Hepatic stellate cell (primary cell): ENCODE data around the gene SOX5.
"Not testable (repeated sequence)": the region's sequence is repeated elsewhere in the genome, so short reads cannot be mapped to it uniquely, and the experiment has no call there.

Experiments
- DNase-seq: peaks from one replicate; pipeline ENCODE4 v3.0.0; 2011; ENCODE audit warnings: low spot score

The SOX5 gene

DNA sequence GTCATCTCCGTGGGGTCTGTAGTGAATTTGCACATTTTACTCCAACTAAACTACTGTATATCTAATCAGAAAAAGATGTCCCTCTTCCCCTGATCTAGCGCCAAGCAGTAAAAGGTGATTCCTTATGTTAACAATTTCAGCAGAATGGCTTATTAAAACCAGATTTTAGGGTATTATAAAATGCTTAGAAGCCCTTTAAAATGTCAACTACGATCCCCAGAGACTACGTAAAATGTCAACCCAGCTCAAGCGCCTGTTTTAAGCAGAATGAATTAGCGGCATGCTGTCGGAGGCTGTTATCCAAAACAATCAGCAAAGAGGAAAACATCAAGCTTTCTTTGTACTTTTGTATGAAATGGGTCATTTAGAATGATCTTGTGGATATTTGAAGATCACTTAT, 408.9 kb downstream of the SOX5 start:
- DNase-seq = no peak

GRCh38 chr12:23536293-23536692, 413.2 kb downstream of the SOX5 start:
- DNase-seq = no peak

GRCh38 chr12:23535441-23535840, 414.0 kb downstream of the SOX5 start:
- no peak for DNase-seq

DNA sequence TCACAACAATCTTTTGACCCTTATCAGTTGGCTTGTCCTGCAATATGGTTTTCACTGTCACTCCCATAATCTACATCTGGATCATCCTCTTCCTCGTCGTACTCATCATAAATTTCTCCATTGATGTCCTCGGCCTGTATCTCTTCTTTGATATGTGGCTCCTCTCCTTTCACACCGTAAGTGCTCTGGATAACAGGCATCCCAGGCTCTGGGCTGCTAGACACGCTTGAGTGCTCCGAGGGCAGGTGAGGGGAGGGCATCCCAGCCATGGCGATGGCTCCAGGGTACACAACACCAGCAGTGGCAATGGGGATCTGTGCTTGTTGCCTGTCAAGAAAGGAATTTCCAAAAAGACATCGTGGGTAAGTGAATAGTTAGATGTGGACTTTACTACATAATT, 415.3 kb downstream of the SOX5 start:
- no peak for DNase-seq

DNA sequence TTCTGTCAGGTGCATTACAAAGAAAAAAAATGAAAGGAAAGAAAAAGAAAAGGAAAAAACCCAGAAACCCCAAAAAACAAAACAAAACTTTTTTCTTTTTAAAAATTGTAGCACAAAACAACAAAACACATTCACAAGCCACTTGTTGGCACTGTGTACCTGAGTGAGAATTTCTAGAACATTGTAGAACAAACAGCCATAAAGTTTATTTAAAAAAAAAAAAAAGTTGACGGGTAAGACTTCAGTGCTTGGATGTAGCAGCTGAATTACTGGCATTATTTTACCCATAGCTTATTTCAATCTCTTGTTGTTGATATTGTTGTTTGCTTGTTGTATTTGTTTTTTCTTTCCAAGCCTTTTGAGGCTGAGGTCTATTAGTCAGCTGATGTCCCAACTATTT, 415.8 kb downstream of the SOX5 start:
- DNase-seq = no peak

DNA sequence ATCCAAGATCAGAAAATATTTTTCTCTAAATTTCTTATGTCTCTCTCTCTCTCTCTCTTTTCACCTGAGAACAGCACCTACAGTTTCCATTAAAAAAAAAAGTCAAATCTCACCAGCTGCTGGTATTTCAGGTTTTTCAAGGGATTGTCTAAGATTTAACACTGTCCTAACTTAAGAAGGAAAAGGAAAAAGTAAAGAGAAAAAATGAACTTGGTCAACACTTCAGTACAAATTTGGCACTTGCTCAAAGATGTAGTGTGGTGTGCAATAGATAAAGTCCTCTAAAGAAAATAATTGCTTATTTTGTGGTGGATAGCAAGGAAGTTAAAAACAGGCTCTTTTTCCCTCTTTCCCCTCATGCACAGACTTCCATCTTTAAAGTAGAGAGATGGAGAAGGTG, 416.2 kb downstream of the SOX5 start:
- DNase-seq = no peak

DNA sequence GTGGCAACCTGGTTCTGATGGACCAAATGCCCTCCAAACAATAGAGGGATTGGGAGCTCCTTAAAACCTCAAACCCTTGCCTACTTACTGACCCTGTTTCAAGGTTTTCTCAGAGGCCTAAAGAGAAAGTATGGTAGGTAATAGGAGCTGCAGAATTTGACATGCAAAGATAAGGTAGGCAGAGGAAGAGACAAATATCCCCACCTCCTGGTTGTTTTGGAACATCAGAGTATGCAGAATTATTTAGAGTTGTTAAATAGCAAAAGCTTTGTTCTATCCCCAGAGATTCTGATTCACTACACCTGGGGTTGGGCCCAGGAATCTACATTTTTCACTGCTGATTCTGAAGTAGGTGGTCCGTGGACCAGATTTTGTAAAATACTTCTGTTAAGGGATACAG, 421.2 kb downstream of the SOX5 start:
- DNase-seq = no peak

- no peak for DNase-seq
Observed at GRCh38 chr12:23525450-23526072, 423.9 kb downstream of the SOX5 start.

GRCh38 chr12:23523339-23523738, 426.1 kb downstream of the SOX5 start:
- no peak for DNase-seq

GRCh38 chr12:23519444-23519843, 430.0 kb downstream of the SOX5 start:
- DNase-seq = not testable (repeated sequence)

GRCh38 chr12:23515785-23516184, 433.7 kb downstream of the SOX5 start:
- not testable (repeated sequence) for DNase-seq

DNA sequence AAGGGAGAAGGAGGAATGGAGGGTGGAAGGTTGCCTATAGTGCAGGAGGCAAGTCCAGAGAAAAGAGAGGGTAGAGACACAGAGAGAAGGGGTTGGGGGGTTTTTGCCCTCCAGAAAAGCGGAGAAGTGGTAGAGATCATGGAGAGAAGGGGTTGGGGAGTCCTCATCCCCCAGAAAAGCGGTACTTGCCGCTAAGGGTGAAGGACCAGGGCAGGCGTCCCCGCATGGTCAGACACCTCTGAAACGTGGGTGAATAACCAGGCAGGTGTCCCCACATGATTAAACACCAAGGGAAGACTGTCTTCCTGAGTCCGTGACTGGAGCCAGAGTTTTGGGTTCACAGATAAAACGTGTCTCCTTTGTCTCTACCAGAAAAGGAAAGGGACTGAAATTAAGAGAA, 439.0 kb downstream of the SOX5 start:
- no peak for DNase-seq

GRCh38 chr12:23509832-23510231, 439.6 kb downstream of the SOX5 start:
- DNase-seq = not testable (repeated sequence)

GRCh38 chr12:23507785-23508184, 441.7 kb downstream of the SOX5 start:
- DNase-seq = not testable (repeated sequence)

DNA sequence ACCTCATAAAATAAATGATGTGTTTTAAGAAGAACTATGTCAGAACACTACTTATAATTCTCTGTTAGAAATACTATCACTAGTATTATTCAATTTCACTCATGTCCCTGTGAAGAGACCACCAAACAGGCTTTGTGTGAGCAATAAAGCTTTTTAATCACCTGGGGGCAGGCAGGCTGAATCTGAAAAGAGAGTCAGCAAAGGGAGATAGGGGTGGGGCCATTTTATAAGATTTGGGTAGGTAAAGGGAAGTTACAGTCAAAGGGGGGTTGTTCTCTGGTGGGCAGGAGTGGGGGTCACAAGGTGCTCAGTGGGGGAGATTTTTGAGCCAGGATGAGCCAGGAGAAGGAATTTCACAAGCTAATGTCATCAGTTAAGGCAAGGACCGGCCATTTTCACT, 443.7 kb downstream of the SOX5 start:
- not testable (repeated sequence) for DNase-seq

DNA sequence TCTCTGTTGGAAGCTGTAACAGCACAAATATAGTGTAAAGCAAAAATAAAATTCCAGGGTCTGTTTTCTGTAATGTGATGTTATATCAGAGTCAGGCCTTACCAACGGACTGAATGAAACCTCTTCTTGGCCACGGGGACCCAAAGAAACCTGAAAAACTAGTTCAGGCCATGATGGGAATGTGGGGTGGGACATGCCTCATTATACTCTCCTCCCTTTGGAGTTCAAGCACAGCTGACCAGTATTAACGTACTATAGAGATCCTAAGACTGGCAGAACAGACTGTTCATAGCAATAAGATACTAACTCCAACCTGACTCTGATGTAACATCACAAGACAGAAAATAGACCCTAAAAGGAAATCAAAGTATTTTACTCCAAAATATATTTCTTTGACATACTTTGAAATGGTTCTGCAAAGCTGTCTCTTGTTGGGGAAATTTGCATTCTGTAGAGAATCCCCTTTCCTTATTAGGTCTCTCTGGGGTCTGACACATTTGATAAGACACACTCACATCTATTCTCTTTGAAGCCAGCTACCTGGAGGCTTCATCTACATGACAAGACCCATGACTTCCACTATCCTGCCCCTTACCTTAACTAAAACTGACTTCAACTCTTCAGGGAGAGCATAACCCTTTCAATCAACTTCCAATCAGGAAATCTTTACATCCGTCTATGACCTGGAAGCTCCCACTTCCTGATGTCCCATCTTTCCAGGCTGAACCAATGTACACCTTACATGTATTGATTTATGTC, 444.6 kb downstream of the SOX5 start:
- no peak for DNase-seq

GRCh38 chr12:23504043-23504442, 445.4 kb downstream of the SOX5 start:
- no peak for DNase-seq

DNA sequence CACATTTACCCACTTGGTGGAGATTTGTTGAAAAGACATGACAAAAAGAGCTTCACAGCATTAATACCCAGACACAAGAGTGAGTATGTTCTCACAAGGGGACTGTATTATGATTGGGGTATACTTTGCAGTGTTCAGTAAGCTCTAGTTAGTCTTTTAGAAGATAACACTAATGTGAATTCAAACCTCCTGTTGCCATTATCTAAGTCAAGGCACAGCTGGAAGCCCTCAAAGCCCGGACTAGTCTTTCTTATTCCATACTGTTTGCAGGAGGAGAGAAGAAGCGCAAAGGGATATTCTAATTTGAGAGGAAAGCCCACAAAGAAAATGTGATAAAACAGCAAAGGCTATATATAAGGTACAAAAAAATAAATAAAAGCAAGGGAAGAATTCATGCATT, 445.9 kb downstream of the SOX5 start:
- DNase-seq = no peak

- no peak for DNase-seq
Observed at GRCh38 chr12:23502259-23502658, 447.2 kb downstream of the SOX5 start.

DNA sequence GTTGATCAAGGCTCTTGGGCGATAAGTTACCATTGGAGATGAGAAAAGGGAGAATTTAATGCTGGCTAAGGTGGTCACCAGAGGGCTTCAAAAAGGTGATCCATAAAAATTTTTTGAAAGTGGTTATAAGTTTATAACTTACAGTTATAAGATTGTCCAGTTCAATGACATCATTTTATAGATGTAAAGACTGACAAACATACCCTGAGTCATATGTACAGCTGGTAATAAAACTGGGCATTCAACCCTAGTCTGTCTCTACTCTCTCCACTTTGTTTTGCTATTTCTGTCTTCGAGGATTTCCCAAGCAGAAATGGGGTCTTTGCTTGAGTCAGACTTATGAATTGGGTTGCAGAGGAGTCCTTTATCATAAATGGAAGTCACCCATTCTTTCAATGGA, 454.0 kb downstream of the SOX5 start:
- no peak for DNase-seq

GRCh38 chr12:23493672-23494071, 455.8 kb downstream of the SOX5 start:
- no peak for DNase-seq

- DNase-seq = not testable (repeated sequence)
Observed at GRCh38 chr12:23491029-23491428, 458.4 kb downstream of the SOX5 start.

GRCh38 chr12:23488130-23488529, 461.3 kb downstream of the SOX5 start:
- DNase-seq = no peak

- DNase-seq = no peak
Observed at GRCh38 chr12:23484238-23484637, 465.2 kb downstream of the SOX5 start.
